Astrocyte (in vitro differentiated cells and primary cell): ENCODE data around the gene DNAAF8.

Experiments used
- CTCF ChIP-seq: IDR thresholded peaks from 2 replicates; pipeline ENCODE4 v1.5.1; 2011; ENCODE audit warnings: low read depth, mild to moderate bottlenecking, inconsistent platforms, low read length, moderate library complexity; ENCODE audit not compliant: insufficient read depth
- EZH2 ChIP-seq: IDR thresholded peaks from 2 replicates; pipeline ENCODE4 v1.6.1; 2012; ENCODE audit warnings: mild to moderate bottlenecking, low read length, inconsistent platforms; ENCODE audit not compliant: insufficient read depth

GRCh38 chr16:4795828-4796572 is 61.7 kb downstream of the DNAAF8 start:
- TF ChIP-seq CTCF, result no peak
- TF ChIP-seq EZH2, result no peak
